ENCODE measurements around the gene KCND2. TPM values are rescaled to one million over a fixed set of nuclear protein-coding genes. Genes with fewer than 3 reads are reported as not detected.

KCND2 gene
- total RNA-seq, 1 experiment from 2014 or later = 0.19 TPM

GRCh38 chr7:120703585-120704240 lies 430.7 kb downstream of the KCND2 start:
- no peak for DNase-seq (ENCODE audit: low spot score)

- DNase-seq (ENCODE audit: low spot score) = no peak
These were observed 436.4 kb downstream of the KCND2 start for GRCh38 chr7:120709252-120709971.

- peak; percentile 15 for DNase-seq (ENCODE audit: low spot score)
These were observed 437.0 kb downstream of the KCND2 start for GRCh38 chr7:120709972-120710320.

- DNase-seq (ENCODE audit: low spot score) = peak; percentile 52
These were observed 442.0 kb downstream of the KCND2 start for GRCh38 chr7:120714945-120715344.

GRCh38 chr7:120716307-120716706 lies 443.3 kb downstream of the KCND2 start:
- no peak for DNase-seq (ENCODE audit: low spot score)

- no peak for DNase-seq (ENCODE audit: low spot score)
These were observed 444.2 kb downstream of the KCND2 start for GRCh38 chr7:120717166-120717565.

- no peak for DNase-seq (ENCODE audit: low spot score)
These were observed 445.4 kb downstream of the KCND2 start for GRCh38 chr7:120718361-120718760.

- DNase-seq (ENCODE audit: low spot score) = no peak
These were observed 447.3 kb downstream of the KCND2 start for GRCh38 chr7:120720317-120720716.

- no peak for DNase-seq (ENCODE audit: low spot score)
These were observed 450.8 kb downstream of the KCND2 start for GRCh38 chr7:120723465-120724385.

- DNase-seq (ENCODE audit: low spot score) = no peak
These were observed 451.5 kb downstream of the KCND2 start for GRCh38 chr7:120724448-120724847.

- no peak for DNase-seq (ENCODE audit: low spot score)
These were observed 452.0 kb downstream of the KCND2 start for GRCh38 chr7:120724955-120725354.

GRCh38 chr7:120725376-120726039 lies 452.5 kb downstream of the KCND2 start:
- DNase-seq (ENCODE audit: low spot score) = peak; percentile 42

- no peak for DNase-seq (ENCODE audit: low spot score)
These were observed 456.3 kb downstream of the KCND2 start for GRCh38 chr7:120729245-120729644.

GRCh38 chr7:120731271-120731670 lies 458.3 kb downstream of the KCND2 start:
- no peak for DNase-seq (ENCODE audit: low spot score)

GRCh38 chr7:120732256-120732655 lies 459.3 kb downstream of the KCND2 start:
- no peak for DNase-seq (ENCODE audit: low spot score)

GRCh38 chr7:120733143-120733542 lies 460.2 kb downstream of the KCND2 start:
- peak; percentile 62 for DNase-seq (ENCODE audit: low spot score)

GRCh38 chr7:120733835-120734234 lies 460.9 kb downstream of the KCND2 start:
- no peak for DNase-seq (ENCODE audit: low spot score)

- DNase-seq (ENCODE audit: low spot score) = no peak
These were observed 462.8 kb downstream of the KCND2 start for GRCh38 chr7:120735791-120736190.

- no peak for DNase-seq (ENCODE audit: low spot score)
These were observed 465.8 kb downstream of the KCND2 start for GRCh38 chr7:120738816-120739215.

- DNase-seq (ENCODE audit: low spot score) = peak; percentile 19
These were observed 467.4 kb downstream of the KCND2 start for GRCh38 chr7:120740348-120740747.

GRCh38 chr7:120741371-120742042 lies 468.5 kb downstream of the KCND2 start:
- no peak for DNase-seq (ENCODE audit: low spot score)

All from H4 (cell line).